Suprapubic skin (tissue), 4 donors: ENCODE data around the gene NCKAP5. TPM values are rescaled to one million over a fixed set of nuclear protein-coding genes. Genes with fewer than 3 reads are reported as not detected.

Experiments
- DNase-seq, 2 donors: peaks; one replicate each; pipeline ENCODE4 v3.0.0-alpha.2; 2019; ENCODE audit warnings: low spot score in 2 of 2
- H3K27ac ChIP-seq: fragments of 200-600 bp; sonication (generic); one replicate; pipeline ENCODE4 v1.5.1; 2019
- H3K27me3 ChIP-seq: fragments of 200-600 bp; sonication (generic); one replicate; pipeline ENCODE4 v1.5.1; 2019
- H3K36me3 ChIP-seq: fragments of 200-600 bp; sonication (generic); one replicate; pipeline ENCODE4 v1.5.1; 2019
- H3K4me1 ChIP-seq: fragments of 200-600 bp; sonication (generic); one replicate; pipeline ENCODE4 v1.5.1; 2019
- H3K4me3 ChIP-seq: fragments of 200-600 bp; sonication (generic); one replicate; pipeline ENCODE4 v1.5.1; 2019; ENCODE audit warnings: mild to moderate bottlenecking
- H3K9me3 ChIP-seq: fragments of 200-600 bp; sonication (generic); one replicate; pipeline ENCODE4 v1.5.1; 2019
- CTCF ChIP-seq, 2 donors: fragments of 200-600 bp in 1 of 2; fragments of 450-650 bp in 1 of 2; sonication (generic) in 1 of 2; IDR thresholded peaks; one replicate each; pipeline ENCODE4 v1.5.1; 2016 to 2019; ENCODE audit warnings: antibody characterized with exemption in 2 of 2, mild to moderate bottlenecking in 1 of 2, moderate library complexity in 1 of 2
- EP300 ChIP-seq: sonication (generic); formaldehyde crosslinking; IDR thresholded peaks from one replicate; pipeline ENCODE4 v1.6.1; 2017; ENCODE audit warnings: antibody characterized with exemption
- POLR2A ChIP-seq, 2 donors: fragments of 450-650 bp; IDR thresholded peaks; one replicate each; pipeline ENCODE4 v1.6.1; 2017; ENCODE audit warnings: antibody characterized with exemption in 2 of 2, mild to moderate bottlenecking in 2 of 2, moderate library complexity in 2 of 2
- POLR2AphosphoS5 ChIP-seq, 3 donors: sonication (generic); formaldehyde crosslinking; IDR thresholded peaks; one replicate each; pipeline ENCODE4 v1.6.1; 2017; ENCODE audit warnings: antibody characterized with exemption in 3 of 3
- WGBS: methylation state at CpG from one replicate; pipeline ENCODE4 v1.1.5; 2018; 5-methylcytosine and 5-hydroxymethylcytosine counted together
- total RNA-seq, 4 donors: library from RNA; depleted of rRNA; stranded (reverse); fragments of >200 nt; gene quantifications; one replicate each; pipeline ENCODE4 v1.1.0, GENCODE V29; 2016

NCKAP5 gene
- total RNA-seq, 4 donors from 2014 or later: 2.8 to 6.4 (median 4.2) TPM

GRCh38 chr2:132754392-132754791 lies 813.9 kb downstream of the NCKAP5 start:
- TF ChIP-seq POLR2AphosphoS5 (IDR thresholded peaks at IDR 0.05) (no peak), POLR2A (IDR thresholded peaks at IDR 0.05) (no peak), EP300 (no peak), CTCF (IDR thresholded peaks at IDR 0.05) (no peak)
- Histone ChIP-seq H3K36me3 (no peaks in the 10 kb centered on the region), H3K4me3 (no peak overlapping the region), H3K27ac (no peak overlapping the region), H3K9me3 (no peaks in the 10 kb centered on the region), H3K27me3 (no peaks in the 10 kb centered on the region), H3K4me1 (peaks cover 5% of the 10 kb centered on the region)
- no peak for DNase-seq
- WGBS: 44% methylated on average over 1 of the region's 1 CpG

- Histone ChIP-seq H3K36me3 (no peaks in the 10 kb centered on the region), H3K9me3 (no peaks in the 10 kb centered on the region), H3K27me3 (no peaks in the 10 kb centered on the region), H3K4me1 (peaks cover 2% of the 10 kb centered on the region), H3K4me3 (no peak overlapping the region), H3K27ac (no peak overlapping the region)
- TF ChIP-seq POLR2A (IDR thresholded peaks at IDR 0.05) (no peak), POLR2AphosphoS5 (IDR thresholded peaks at IDR 0.05) (no peak), CTCF (IDR thresholded peaks at IDR 0.05) (no peak), EP300 (no peak)
- DNase-seq: no peak
- 71% methylated on average over 5 of the region's 5 CpGs for WGBS
Observed at GRCh38 chr2:132752421-132753206, 815.6 kb downstream of the NCKAP5 start.

GRCh38 chr2:132751836-132752235 lies 816.4 kb downstream of the NCKAP5 start:
- Histone ChIP-seq H3K27ac (no peak overlapping the region), H3K36me3 (no peaks in the 10 kb centered on the region), H3K4me1 (no peaks in the 10 kb centered on the region), H3K9me3 (no peaks in the 10 kb centered on the region), H3K4me3 (no peak overlapping the region), H3K27me3 (no peaks in the 10 kb centered on the region)
- DNase-seq: no peak
- no peak for TF ChIP-seq EP300
- TF ChIP-seq CTCF (IDR thresholded peaks at IDR 0.05): no peak
- TF ChIP-seq POLR2AphosphoS5 (IDR thresholded peaks at IDR 0.05): no peak
- TF ChIP-seq POLR2A (IDR thresholded peaks at IDR 0.05): no peak

- Histone ChIP-seq H3K36me3 (no peaks in the 10 kb centered on the region), H3K4me1 (no peaks in the 10 kb centered on the region), H3K27ac (no peak overlapping the region), H3K4me3 (no peak overlapping the region), H3K27me3 (no peaks in the 10 kb centered on the region), H3K9me3 (no peaks in the 10 kb centered on the region)
- no peak for DNase-seq
- TF ChIP-seq POLR2A (IDR thresholded peaks at IDR 0.05): no peak
- no peak for TF ChIP-seq POLR2AphosphoS5 (IDR thresholded peaks at IDR 0.05)
- TF ChIP-seq EP300: no peak
- TF ChIP-seq CTCF (IDR thresholded peaks at IDR 0.05): no peak
Observed at GRCh38 chr2:132750606-132751005, 817.7 kb downstream of the NCKAP5 start.

GRCh38 chr2:132747046-132747445 lies 821.2 kb downstream of the NCKAP5 start:
- no peaks in the 10 kb centered on the region for H3K4me1 ChIP-seq
- no peak for TF ChIP-seq CTCF (IDR thresholded peaks at IDR 0.05)
- TF ChIP-seq POLR2AphosphoS5 (IDR thresholded peaks at IDR 0.05): no peak
- TF ChIP-seq EP300: no peak
- no peak for TF ChIP-seq POLR2A (IDR thresholded peaks at IDR 0.05)

More at GRCh38 chr2:132747046-132747445, 821.2 kb downstream of the NCKAP5 start:
- Histone ChIP-seq H3K27ac (no peak overlapping the region), H3K27me3 (no peaks in the 10 kb centered on the region), H3K4me3 (no peak overlapping the region), H3K36me3 (no peaks in the 10 kb centered on the region), H3K9me3 (no peaks in the 10 kb centered on the region)
- no peak for DNase-seq
- WGBS: 65% methylated on average over 2 of the region's 2 CpGs
